GM21825 (cell line): Measurements from ENCODE around the gene UPF3B.
"Not testable (repeated sequence)": the region's sequence is repeated elsewhere in the genome, so short reads cannot be mapped to it uniquely, and the experiment has no call there.

ENCODE experiments used
- ATAC-seq: cut with Tn5 transposase; IDR thresholded peaks from one replicate; pipeline ENCODE4 v1.9.1; 2021; ENCODE audit warnings: mild to moderate bottlenecking, moderate library complexity; ENCODE audit not compliant: unreplicated experiment

UPF3B gene

DNA sequence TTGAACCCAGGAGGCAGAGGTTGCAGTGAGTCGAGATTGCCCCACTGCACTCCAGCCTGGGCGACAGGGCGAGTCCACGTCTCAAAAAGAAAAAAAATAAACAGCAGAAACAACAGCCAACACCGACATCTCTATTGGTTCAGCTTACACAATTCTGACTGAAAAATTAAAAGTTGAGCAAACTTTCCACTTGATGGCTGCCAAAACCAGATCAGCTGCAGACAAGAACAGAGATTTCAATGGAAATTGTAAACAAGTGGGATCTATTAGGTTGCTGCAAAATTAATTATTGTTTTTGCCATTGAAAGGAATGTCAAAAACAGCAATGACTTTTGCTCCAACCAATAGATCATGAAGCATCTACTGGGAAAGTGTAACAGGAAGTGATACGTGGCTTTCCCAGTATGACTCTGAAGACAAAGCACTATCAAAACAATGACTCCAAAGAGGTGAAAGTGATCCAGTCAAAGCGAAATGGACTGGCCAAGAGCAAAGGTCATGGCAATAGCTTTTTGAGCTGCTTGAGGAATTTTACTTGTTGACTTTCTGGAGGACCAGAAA, 26.3 kb downstream of the UPF3B start:
- no peak for ATAC-seq

DNA sequence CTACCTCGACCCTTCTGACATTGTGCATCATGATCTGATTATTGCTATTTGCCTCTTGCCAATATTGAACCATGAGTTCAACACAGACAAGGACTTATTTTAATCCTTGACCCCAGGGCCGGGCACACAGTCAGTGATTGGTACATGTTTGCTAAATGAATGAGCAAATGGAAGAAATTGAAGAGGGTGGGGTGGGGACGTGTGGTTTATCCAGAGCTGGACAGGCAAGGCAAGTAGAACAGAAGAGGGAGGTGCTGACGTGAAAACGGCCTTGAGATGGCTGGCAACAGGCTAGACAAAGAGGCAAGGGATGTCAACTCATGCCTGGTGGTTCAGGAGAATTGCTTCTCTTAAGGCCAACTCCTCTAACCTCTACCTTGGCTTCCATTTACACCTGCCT, 28.5 kb downstream of the UPF3B start:
- ATAC-seq = not testable (repeated sequence)

- peak; percentile 98 for ATAC-seq
Observed at GRCh38 chrX:119821703-119822102, 31.1 kb downstream of the UPF3B start.

GRCh38 chrX:119817130-119817690, 35.6 kb downstream of the UPF3B start:
- ATAC-seq = no peak

GRCh38 chrX:119816300-119816699, 36.5 kb downstream of the UPF3B start:
- no peak for ATAC-seq

- no peak for ATAC-seq
Observed at GRCh38 chrX:119809185-119809666, 43.5 kb downstream of the UPF3B start.

DNA sequence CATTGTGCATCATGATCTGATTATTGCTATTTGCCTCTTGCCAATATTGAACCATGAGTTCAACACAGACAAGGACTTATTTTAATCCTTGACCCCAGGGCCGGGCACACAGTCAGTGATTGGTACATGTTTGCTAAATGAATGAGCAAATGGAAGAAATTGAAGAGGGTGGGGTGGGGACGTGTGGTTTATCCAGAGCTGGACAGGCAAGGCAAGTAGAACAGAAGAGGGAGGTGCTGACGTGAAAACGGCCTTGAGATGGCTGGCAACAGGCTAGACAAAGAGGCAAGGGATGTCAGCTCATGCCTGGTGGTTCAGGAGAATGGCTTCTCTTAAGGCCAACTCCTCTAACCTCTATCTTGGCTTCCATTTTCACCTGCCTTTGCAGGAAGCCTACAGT, 44.3 kb downstream of the UPF3B start:
- not testable (repeated sequence) for ATAC-seq

- no peak for ATAC-seq
Observed at GRCh38 chrX:119802546-119802945, 50.2 kb downstream of the UPF3B start.

GRCh38 chrX:119801253-119802221, 51.2 kb downstream of the UPF3B start:
- no peak for ATAC-seq

DNA sequence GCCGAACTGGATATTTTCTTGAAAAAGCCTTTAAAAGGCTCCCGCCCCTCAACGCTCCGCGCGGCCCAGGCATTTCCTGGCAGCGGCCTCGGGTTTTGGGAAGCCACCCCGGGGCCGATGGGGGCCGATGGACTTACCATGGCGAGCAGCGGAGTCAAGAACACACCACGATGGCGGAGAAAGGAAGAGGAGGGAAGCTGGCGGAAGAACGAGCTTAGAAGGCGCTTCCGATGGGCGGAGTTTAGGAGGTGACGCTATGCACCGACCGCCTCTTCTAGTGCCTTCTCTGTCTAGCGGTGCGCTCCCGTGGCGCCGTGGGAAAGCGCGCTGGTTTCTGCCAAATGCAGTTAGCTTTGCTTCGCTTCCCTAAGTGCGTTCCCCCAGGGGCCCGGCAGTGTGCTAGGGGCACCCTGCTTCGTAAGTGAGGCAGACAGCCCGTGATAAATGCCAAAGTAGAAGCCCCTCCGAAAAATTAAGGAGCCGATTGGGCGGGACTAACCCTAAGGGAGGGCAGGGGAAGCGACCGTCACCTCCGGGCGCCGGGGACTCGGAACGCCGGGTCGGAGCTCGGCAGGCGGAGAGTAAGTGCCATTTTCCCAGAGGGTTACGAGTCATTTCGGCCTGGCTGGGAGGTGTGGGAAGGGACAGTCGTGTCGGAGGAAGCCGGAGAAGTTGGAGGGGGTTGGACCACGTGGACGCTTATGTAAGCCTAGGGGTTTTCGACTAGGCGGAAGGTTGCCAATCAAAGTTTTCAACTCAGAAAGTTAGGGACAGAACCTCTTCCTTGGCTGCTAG, 61.1 kb downstream of the UPF3B start, which contains the start of gene RPL39:
TSS of gene RPL39 (minus strand) at position 194 of the 795 bp plus-strand sequence. CDS start at position 140, 54 bp downstream.
- peak; percentile 94 for ATAC-seq

DNA sequence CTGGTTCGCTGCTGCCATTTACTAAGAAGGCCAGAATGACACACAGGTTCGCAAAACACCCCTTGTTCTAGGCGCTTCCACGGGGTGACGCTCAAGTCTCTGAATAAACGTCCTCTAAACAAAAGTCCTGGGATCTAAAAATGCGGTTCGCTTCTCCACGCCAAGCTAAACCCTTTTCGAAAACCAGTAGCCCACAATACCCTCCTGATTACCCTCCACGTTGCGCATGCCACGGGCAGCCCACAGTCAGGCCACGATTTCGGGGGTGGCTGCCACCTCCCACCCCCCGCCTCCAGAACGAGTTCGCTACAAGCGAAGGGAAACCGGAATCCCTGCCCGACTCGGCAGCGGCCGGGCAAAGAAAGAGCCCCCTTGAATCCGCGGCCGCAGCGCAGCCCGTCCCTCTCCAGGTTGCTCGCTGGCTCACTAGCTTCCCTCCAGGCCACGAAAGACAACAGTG, 61.8 kb downstream of the UPF3B start:
- peak; percentile 9 for ATAC-seq

DNA sequence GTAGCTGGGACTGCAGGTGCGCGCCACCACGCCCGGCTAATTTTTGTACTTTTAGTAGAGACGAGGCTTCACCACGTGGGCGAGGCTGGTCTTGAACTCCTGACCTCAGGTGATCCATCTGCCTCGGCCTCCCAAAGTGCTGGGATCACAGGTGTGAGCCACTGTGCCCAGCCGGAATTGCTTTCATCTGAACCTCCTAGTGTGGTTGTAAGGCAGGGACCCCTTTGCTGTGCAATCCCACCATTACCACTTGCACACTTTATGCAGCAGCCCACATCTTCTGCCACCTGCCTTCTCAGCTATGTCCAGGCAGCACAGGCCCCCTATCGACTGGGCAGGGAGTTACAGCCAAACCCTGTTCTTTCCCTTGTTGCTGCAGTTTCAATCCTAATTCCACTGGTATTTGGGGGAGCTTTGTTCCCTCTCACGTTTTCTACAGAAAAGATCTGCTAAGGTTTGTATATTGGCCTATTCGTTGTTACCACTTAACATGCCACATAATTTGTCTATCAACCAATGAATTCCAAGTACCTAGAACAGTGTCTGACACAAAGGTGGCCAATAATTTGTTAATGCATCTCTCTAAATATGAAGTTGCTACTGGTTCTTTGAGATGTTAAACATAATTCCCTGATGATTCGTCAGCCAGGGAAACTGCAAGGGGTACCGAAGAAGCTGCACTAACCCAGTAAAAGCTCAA, 67.9 kb downstream of the UPF3B start:
- no peak for ATAC-seq
